ENCODE measurements around the gene BPIFB3.
A peak's percentile ranks its signal among the peaks of the same experiment; 100 is the strongest.

BPIFB3 gene

DNA sequence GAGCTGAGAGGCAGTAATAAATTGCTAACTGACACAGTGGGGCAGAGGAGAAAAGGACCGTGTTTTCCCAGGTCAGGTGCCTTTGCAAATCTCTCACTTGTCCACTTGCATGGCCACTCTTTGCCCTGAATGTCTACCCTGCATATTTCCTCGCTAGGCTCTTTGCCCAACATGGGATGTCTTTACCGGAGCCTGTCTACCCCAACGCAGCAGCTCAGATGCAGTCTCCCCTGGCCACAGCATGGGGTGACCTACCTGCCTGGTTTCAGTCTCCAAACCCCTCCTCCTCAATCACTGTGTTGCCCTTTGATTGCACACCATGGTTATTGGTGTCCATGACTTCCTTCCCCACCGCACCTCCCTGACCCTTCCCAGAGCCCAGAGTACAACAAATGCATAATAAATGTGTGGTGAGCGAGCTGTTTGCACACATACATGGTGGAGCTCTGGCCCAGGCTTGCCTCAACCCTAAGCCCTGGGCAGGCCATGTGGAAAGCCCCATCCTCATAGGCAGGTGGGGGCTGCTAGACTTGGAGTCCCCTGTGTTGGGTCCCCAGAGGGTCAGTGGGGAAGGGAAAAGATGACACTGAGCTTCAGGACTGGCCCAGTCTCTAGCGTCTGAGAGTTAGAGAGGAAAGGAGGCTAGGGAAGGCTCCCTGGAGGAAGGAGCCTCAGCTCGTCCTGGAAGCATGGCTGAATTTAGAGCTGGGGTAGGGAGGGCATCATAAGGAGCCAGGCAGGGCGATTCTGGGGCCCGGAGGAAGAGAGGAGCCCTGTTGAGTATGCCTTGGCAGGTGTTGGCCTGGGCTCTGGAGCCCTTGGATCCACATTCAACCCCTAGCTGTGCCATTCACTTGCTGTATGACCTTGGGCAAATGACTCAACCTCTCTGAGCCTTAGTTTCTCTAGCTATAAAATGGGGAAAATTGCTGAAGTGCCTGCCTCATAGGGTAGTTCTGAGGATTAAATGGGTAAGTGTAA lies 26.6 kb upstream of the BPIFB3 start:
- no peaks in the 10 kb centered on the region for H3K36me3 ChIP-seq (ENCODE audit: low read depth)
- no peak for DNase-seq (ENCODE audit: low spot score)
- H3K27ac ChIP-seq (ENCODE audit: poor library complexity, severe bottlenecking) = no peak overlapping the region
- no peak overlapping the region for H3K4me3 ChIP-seq (ENCODE audit: severe bottlenecking)
- TF ChIP-seq CTCF (IDR thresholded peaks at IDR 0.05; ENCODE audit: poor library complexity, severe bottlenecking) = no peak
- H3K4me1 ChIP-seq (ENCODE audit: insufficient read depth, poor library complexity, severe bottlenecking) = no peaks in the 10 kb centered on the region
- H3K9me3 ChIP-seq (ENCODE audit: severe bottlenecking) = no peaks in the 10 kb centered on the region
- ATAC-seq (ENCODE audit: low read depth) = peak; percentile 7; the same call in 1 of the 3 replicates
- peaks cover 15% of the 10 kb centered on the region for H3K27me3 ChIP-seq (ENCODE audit: insufficient read depth, poor library complexity, severe bottlenecking)

DNA sequence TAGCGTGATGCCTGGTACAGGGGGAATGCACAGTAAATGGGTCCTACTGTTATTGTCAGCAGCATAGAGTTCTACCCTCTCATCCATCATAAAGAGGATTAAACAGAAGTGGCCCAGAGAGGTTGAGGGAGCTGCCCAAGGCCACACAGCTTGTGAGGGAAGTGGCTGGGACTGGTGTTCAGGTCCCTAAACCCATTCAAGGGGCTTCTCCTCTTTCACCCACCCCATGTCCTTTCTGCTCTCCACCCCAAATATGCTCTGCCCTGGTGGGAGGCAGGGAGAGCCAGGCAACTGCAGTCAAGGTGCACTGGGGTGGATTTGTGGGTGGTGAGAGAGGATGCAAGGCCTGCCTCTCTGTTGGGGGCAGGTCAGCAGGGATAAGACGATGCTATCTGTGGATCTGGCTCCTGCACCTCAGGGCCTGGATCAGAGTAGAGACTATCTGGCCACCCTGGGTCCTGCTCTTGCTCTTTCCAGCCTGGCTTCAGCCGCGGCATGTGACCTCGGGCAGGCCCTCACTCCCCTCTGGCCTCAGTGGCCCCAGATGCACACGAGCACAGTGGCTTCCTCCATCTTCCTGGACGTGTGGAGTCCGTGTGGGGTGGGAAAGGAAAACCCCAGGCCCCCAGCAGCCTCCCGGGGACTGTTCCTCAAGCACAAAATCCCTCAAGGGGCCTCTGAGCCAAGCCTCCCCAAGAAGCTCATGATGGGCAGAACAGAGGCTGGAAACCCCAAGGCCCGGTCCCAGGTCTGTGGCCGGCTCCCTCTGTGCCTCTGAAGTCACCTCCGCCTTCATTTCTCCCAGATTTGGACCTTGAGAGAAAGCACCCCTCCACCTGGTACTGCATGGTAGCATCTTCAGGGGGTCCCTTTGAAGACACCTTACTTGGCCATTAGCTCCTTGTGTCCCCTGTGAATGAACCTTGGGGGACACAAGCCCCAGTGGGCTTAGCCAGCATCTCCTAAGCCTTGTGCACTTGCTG lies 25.6 kb upstream of the BPIFB3 start:
- Histone ChIP-seq H3K4me3 (ENCODE audit: severe bottlenecking) (no peak overlapping the region), H3K27ac (ENCODE audit: poor library complexity, severe bottlenecking) (no peak overlapping the region), H3K27me3 (ENCODE audit: insufficient read depth, poor library complexity, severe bottlenecking) (peaks cover 15% of the 10 kb centered on the region), H3K9me3 (ENCODE audit: severe bottlenecking) (no peaks in the 10 kb centered on the region), H3K36me3 (ENCODE audit: low read depth) (no peaks in the 10 kb centered on the region), H3K4me1 (ENCODE audit: insufficient read depth, poor library complexity, severe bottlenecking) (no peaks in the 10 kb centered on the region)
- ATAC-seq (ENCODE audit: low read depth) (no peak), DNase-seq (ENCODE audit: low spot score) (no peak)
- TF ChIP-seq CTCF (IDR thresholded peaks at IDR 0.05; ENCODE audit: poor library complexity, severe bottlenecking) = no peak

DNA sequence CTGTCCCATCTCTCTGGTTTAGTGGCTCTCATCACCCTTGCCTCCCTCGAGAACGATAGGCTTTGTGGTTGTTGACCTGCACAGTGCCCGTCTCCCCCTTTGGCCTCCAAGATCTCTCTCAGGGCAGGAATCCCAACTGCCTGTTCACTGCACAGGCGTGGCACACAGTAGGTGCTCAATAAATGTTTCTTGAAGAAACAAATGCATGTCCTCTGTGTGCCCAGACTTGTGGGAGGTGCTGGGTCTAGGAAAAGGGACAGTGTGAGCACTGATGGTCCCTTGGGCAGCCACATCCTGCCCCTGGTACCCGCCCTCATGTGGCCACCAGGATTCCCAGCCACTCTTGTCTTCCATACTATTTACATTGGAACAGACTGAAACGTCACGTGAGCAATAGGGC lies 24.8 kb upstream of the BPIFB3 start:
- no peaks in the 10 kb centered on the region for H3K36me3 ChIP-seq (ENCODE audit: low read depth)
- H3K4me1 ChIP-seq (ENCODE audit: insufficient read depth, poor library complexity, severe bottlenecking) = no peaks in the 10 kb centered on the region
- H3K4me3 ChIP-seq (ENCODE audit: severe bottlenecking) = no peak overlapping the region
- H3K27ac ChIP-seq (ENCODE audit: poor library complexity, severe bottlenecking) = no peak overlapping the region
- TF ChIP-seq CTCF (IDR thresholded peaks at IDR 0.05; ENCODE audit: poor library complexity, severe bottlenecking) = no peak
- peaks cover 15% of the 10 kb centered on the region for H3K27me3 ChIP-seq (ENCODE audit: insufficient read depth, poor library complexity, severe bottlenecking)
- DNase-seq (ENCODE audit: low spot score) = no peak
- no peaks in the 10 kb centered on the region for H3K9me3 ChIP-seq (ENCODE audit: severe bottlenecking)
- ATAC-seq (ENCODE audit: low read depth) = no peak

DNA sequence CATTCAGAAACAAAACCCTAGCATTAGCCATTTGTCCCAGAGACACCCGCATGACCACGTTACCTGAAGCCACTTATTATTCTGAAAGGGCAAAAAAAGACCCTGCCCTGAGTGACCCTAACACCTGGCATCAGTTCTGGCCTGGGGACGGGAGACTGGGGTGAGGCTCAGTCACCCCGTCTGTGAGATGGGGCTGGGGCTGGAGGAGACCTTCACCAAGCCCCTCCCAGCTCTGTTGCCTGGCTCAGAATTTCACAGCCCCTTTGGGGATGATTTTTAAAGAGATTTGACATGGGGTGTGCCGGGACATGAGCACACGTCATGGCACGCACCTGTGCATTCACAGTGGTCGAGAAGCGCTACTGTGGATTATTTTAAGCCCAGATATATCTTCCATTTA lies 23.6 kb upstream of the BPIFB3 start:
- no peaks in the 10 kb centered on the region for H3K36me3 ChIP-seq (ENCODE audit: low read depth)

More for the DNA sequence above, 23.6 kb upstream of the BPIFB3 start:
- Histone ChIP-seq H3K4me3 (ENCODE audit: severe bottlenecking) (no peak overlapping the region), H3K9me3 (ENCODE audit: severe bottlenecking) (no peaks in the 10 kb centered on the region), H3K27me3 (ENCODE audit: insufficient read depth, poor library complexity, severe bottlenecking) (peaks cover 15% of the 10 kb centered on the region), H3K4me1 (ENCODE audit: insufficient read depth, poor library complexity, severe bottlenecking) (no peaks in the 10 kb centered on the region), H3K27ac (ENCODE audit: poor library complexity, severe bottlenecking) (no peak overlapping the region)
- TF ChIP-seq CTCF (IDR thresholded peaks at IDR 0.05; ENCODE audit: poor library complexity, severe bottlenecking) = no peak
- ATAC-seq (ENCODE audit: low read depth) (no peak), DNase-seq (ENCODE audit: low spot score) (no peak)
